ENCODE data around the gene MRPL43.

DNA sequence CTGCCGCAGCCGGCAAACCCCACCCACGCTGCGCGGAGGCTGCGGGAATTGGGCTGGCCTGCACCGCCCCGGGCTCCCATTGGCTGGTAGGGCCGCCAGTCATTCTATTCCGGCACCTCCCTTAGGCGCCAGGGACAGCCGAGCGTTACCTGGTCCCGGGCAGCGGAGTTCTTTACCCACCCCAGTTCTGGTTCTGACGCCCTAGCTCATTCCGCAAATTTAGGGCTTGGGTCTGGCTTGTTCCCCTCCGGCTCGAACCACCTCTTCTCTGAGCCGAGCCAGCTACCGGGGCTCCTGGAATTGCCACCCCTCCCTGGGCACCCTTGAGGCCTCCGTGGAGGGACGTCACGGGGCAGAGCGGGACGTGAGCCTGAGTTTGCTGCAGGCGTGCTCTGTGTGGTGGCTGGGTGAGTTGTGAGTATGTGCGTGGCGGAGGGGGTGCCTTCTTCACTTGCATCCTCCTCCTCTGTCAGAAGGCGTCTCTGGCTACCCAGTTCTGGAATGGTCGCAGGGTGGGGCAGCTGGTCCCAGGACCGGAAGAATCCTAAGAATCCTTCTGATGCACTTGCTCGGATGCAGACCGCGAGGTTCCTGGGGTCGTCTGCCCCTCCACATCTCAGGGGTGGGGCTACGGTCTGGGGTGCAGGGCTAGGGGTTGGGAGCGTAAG, 44.0 kb upstream of the MRPL43 start, which contains the start of the genes PDZD7 and SFXN3:
- TF ChIP-seq, protein P1, sequence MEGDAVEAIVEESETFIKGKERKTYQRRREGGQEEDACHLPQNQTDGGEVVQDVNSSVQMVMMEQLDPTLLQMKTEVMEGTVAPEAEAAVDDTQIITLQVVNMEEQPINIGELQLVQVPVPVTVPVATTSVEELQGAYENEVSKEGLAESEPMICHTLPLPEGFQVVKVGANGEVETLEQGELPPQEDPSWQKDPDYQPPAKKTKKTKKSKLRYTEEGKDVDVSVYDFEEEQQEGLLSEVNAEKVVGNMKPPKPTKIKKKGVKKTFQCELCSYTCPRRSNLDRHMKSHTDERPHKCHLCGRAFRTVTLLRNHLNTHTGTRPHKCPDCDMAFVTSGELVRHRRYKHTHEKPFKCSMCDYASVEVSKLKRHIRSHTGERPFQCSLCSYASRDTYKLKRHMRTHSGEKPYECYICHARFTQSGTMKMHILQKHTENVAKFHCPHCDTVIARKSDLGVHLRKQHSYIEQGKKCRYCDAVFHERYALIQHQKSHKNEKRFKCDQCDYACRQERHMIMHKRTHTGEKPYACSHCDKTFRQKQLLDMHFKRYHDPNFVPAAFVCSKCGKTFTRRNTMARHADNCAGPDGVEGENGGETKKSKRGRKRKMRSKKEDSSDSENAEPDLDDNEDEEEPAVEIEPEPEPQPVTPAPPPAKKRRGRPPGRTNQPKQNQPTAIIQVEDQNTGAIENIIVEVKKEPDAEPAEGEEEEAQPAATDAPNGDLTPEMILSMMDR (IDR thresholded peaks at IDR 0.05 in 2 of 3, conservative IDR thresholded peaks at IDR 0.05 in 1 of 3; ENCODE audit: borderline replicate concordance in 1 of 3, insufficient read depth in 1 of 3, low read depth in 2 of 3, low read length in 2 of 3), result no peak
- TF ChIP-seq, protein P2, sequence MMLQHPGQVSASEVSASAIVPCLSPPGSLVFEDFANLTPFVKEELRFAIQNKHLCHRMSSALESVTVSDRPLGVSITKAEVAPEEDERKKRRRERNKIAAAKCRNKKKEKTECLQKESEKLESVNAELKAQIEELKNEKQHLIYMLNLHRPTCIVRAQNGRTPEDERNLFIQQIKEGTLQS (IDR thresholded peaks at IDR 0.05), result no peak
- no peak for TF ChIP-seq EZH2 (IDR thresholded peaks at IDR 0.05)
- TF ChIP-seq EZH2phosphoT487 (IDR thresholded peaks at IDR 0.05; ENCODE audit: borderline replicate concordance), result no peak
- no peak for TF ChIP-seq POLR2A (IDR thresholded peaks at IDR 0.05; ENCODE audit: borderline replicate concordance, extremely low read depth, insufficient read depth, insufficient read length)

Measured in HCT116 (cell line).